A549 (cell line): ENCODE measurements around the gene SCGB1A1.

Experiments used
- CHD2 ChIP-seq: fragments of 150-350 bp; IDR thresholded peaks from 2 replicates; pipeline ENCODE4 v1.6.1; 2014; ENCODE audit warnings: low read length; ENCODE audit not compliant: partially characterized antibody
- CHD4 ChIP-seq: fragments of 200-600 bp; sonication (generic); IDR thresholded peaks from 2 replicates; pipeline ENCODE4 v1.6.1; 2016; ENCODE audit warnings: antibody characterized with exemption, mild to moderate bottlenecking, borderline replicate concordance
- ELK1 ChIP-seq: fragments of 150-350 bp; IDR thresholded peaks from 2 replicates; pipeline ENCODE4 v1.6.1; 2014; ENCODE audit warnings: low read depth, mild to moderate bottlenecking, low read length
- MAX ChIP-seq: IDR thresholded peaks from 2 replicates; pipeline ENCODE4 v1.6.1; 2012
- POLR2A ChIP-seq: IDR thresholded peaks from 2 replicates; pipeline ENCODE4 v1.6.1; 2012; ENCODE audit warnings: mild to moderate bottlenecking, low read length
- RAD21 ChIP-seq, 2 experiments: fragments of >200 bp in 1 of 2; sonication (Bioruptor Twin) in 1 of 2; formaldehyde crosslinking in 1 of 2; IDR thresholded peaks in 1 of 2; conservative IDR thresholded peaks in 1 of 2; 2 replicates in 1 of 2; 3 replicates in 1 of 2; pipeline ENCODE4 v1.6.1; 2012 to 2018; ENCODE audit warnings: inconsistent platforms in 1 of 2
- USF2 ChIP-seq: fragments of 450-650 bp; IDR thresholded peaks from 2 replicates; pipeline ENCODE4 v1.6.1; 2014; ENCODE audit warnings: antibody characterized with exemption

GRCh38 chr11:62399878-62400266 is 19.0 kb upstream of the SCGB1A1 start:
- no peak for TF ChIP-seq ELK1
- TF ChIP-seq USF2, result no peak
- TF ChIP-seq POLR2A, result no peak
- TF ChIP-seq RAD21 (conservative IDR thresholded peaks at IDR 0.05 in 1 of 2, IDR thresholded peaks at IDR 0.05 in 1 of 2), result no peak
- TF ChIP-seq CHD2, result no peak
- TF ChIP-seq CHD4, result no peak
- no peak for TF ChIP-seq MAX
